Ecto neural progenitor cell (in vitro differentiated cells): Measurements from ENCODE around the gene TSBP1.

Experiments
- DNase-seq: peaks from one replicate; pipeline ENCODE4 v3.0.0-alpha.2; 2018; ENCODE audit warnings: low spot score

The TSBP1 gene, protein sequence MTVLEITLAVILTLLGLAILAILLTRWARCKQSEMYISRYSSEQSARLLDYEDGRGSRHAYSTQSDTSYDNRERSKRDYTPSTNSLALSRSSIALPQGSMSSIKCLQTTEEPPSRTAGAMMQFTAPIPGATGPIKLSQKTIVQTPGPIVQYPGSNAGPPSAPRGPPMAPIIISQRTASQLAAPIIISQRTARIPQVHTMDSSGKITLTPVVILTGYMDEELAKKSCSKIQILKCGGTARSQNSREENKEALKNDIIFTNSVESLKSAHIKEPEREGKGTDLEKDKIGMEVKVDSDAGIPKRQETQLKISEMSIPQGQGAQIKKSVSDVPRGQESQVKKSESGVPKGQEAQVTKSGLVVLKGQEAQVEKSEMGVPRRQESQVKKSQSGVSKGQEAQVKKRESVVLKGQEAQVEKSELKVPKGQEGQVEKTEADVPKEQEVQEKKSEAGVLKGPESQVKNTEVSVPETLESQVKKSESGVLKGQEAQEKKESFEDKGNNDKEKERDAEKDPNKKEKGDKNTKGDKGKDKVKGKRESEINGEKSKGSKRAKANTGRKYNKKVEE

DNA sequence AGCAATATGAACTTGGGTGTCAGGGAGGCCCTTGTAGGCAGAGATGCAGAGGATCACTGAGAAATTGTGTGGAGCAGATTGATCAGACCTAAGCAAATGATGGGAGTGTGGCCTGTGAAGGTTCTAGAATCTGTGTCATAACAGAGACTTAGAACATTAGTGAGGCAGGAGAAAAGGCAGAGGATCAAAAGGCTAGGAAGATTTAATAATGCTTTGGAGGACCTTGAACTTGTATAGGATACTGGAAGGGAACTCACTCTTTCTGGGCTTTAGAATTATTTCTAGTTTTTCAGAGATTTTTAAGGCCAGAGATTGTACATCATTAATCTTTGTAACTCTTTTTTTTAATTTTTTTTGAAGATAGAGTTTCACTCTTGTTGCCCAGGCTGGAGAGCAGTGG is at the start of gene TSBP1:
TSS of gene TSBP1 (minus strand) at position 101 of the 400 bp plus-strand sequence. CDS start 197 bp downstream, outside the sequence.
- no peak for DNase-seq

DNA sequence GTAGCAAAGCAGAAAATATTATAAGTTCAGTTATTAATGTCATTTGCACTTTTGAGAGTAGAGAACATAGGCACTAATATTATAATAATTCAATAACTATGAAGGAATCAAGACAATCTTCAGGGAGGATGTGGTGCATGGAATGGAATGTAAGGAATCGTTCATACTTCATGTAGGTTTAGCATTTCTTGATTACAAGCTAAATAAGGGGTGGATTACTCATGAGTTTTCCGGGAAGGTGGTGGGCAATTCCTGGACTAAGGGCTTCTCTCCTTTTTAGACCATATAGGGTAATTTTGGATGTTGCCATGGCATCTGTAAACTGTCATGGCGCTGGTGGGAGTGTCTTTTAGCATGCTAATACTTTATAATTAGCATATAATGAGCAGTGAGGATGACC is 44.3 kb upstream of the TSBP1 start:
- no peak for DNase-seq

DNA sequence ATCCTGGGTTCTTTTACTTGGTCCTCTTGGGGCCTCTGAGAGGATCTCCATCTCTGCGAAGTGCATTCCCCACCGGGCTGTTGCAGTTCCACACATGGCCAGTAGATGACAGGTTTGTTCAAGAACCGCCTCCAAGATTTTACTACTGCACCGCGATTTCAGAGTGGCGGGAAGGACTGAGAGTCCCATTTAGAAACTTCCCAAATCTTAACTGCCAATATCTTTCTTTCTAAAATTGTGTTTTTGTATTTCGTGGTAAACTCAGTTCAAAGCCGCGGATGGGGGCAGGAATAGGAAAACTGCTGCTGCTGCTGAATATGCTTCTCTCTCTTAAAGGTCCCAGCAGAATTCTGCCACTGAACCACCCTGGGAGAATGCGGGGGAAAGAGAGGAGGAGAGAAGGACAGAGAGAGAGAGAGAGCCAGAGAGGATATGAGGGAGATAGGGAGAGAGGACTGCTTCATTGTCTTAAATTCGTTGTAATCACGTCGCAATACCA is 43.9 kb upstream of the TSBP1 start:
- peak; percentile 82 for DNase-seq

DNA sequence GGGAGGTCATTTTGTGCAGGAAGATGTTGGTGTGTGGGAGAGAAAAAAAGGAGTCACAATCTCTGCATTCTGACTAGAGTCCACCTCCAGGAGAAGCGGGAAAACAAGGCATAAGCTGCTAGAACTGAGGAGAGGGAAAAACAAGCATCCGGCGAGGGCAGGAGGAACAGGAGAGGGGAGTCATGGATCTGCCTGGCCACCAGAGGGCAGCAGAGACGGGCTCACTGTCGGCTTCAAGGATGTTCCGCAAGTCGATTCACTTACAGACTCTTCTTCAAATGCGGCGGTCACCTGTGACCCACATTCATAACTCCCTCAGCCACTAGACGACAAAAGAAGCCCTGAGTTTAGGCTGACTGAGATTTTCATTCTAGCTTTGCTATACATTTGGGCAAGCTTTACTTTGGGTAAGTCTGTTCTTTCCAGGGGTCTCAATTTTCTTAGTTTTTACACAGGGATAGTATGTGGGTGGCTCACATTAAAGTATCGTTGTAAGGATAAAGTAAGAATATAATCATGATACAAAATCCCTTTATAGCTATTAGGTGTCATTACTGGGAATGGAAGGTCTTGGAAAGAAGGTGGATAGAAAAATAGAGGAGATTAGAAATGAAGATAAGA is 41.8 kb upstream of the TSBP1 start:
- DNase-seq: peak; percentile 86

DNA sequence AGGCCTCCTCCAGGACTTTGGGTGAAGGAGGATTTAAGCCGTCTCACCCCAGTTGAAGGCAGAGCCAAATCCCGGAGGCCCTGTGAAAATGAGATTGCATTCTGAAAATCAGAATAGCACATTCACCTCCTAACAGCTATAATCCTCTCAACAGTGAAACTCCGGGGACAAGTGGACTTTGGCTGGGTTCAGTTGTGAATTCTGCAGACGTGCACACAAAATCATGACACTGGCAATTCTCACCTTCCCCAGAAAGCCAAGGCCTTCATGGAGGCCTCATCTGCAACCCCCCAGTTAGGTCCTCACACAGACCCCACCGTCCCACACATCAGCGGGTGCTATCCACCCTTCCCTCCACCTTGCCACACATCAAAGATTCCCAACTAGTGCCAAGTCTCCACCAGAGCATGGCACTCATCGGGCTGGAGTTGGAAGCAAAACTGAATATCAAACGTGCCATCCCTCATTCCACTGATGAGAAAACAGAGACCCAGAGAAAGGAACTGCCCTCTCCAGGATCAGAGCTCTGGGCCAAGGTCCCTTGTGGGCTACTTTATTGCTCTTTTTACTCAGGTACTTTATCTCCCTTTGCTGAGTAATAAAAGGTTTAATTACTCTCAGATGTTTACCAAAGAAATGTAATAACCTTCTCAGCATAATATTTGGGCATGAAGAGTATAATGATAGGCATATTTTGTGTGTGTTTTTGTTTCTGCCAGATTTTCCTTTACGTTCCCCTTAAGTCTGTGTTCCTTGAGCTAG is 40.0 kb upstream of the TSBP1 start:
- no peak for DNase-seq

DNA sequence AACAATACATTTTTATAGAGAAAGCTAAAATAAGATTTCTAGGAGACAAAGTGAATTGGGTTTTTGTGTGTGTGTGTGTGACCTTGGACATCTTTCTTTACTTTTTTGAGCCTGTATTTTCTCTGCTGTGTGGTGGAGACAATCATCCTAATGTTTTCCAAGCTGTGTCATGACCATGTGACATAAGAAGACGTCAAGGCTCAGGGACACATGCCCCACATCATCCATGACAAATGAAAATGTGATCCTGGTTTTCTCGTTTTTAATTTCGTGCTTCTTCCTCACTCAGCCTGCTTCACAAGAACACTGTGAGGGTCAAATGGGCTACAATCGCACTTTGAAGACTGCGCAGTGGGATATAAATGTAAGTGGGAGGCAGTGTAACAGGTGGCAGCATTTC is 39.2 kb upstream of the TSBP1 start:
- no peak for DNase-seq

DNA sequence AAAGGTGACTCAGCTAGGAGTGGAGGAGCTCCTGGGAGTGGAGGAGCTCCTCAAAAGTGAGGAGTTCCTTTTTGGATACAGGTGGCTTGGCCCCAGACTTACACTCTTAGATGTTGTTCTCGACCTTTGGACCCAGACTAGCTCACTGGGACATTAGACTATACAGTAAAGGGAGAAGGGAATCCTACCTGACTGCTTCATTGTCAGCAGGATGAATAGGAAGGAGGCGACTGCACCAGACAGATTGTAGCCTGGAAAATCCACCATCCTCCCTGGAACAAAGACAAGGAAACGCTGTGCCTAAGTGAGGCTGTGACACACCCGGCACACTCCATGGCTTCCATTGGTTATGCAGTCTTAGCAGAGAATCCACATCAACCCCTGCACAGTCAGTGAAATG is 35.2 kb upstream of the TSBP1 start, which contains the start of gene BTNL2:
TSS of gene BTNL2 (minus strand) at position 325 of the 400 bp plus-strand sequence. CDS start at position 267, 58 bp downstream.
- DNase-seq: no peak

DNA sequence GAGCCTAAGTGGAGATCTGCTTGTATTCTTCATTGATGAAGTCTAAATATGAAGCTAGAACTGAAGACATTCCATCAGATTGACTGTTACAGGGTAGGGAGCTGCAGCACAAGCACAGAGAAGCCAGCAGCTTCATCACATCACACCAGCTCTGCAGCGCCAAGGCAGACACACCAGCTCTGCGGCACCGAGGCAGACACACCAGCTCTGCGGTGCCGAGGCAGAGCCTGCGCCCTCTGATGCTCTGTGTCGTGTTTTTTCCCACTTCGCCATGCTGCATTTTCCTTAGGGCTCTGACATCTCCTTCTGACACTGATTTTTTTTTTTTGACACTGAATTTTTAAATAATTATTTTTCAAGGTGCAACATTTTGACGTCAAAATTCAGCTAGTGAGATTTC is 34.5 kb upstream of the TSBP1 start:
- DNase-seq: no peak

DNA sequence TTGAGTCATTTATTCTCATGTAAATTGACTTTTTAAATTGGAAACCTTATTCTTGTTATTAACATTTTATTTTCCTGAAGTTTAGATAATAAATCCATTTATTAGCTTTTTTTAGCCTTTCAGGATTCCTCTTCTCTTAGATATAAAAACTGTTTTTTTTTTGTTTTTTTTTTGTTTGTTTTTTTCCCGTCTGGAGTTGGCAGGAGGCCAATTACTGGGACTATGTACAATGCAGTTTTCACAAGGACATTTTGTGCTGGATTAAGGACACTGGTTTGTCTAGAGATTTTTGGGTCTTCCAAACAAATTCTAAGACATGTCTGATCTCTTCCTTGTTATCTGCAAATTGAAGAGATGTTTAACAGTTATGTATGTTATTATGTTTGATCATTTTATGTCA is 34.0 kb upstream of the TSBP1 start:
- no peak for DNase-seq

DNA sequence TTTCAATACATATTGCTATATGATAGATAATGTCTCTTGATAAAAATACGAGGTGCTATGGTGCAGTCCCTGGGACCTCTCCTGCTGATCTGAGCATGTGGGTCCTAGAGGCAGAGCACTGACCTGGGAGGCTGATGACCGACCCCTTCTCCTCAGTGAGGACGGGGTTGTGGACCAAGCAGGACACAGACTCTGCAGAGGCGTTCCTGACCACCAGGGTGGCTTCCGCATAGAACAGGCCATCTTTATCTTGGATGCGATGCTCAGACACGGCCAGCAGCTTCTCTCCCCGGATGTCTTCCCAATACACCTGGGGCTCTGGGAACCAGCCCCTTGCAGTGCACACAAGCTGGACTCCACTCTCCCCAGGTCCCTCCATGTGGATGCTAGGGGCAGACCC is 31.1 kb upstream of the TSBP1 start:
- DNase-seq: no peak

DNA sequence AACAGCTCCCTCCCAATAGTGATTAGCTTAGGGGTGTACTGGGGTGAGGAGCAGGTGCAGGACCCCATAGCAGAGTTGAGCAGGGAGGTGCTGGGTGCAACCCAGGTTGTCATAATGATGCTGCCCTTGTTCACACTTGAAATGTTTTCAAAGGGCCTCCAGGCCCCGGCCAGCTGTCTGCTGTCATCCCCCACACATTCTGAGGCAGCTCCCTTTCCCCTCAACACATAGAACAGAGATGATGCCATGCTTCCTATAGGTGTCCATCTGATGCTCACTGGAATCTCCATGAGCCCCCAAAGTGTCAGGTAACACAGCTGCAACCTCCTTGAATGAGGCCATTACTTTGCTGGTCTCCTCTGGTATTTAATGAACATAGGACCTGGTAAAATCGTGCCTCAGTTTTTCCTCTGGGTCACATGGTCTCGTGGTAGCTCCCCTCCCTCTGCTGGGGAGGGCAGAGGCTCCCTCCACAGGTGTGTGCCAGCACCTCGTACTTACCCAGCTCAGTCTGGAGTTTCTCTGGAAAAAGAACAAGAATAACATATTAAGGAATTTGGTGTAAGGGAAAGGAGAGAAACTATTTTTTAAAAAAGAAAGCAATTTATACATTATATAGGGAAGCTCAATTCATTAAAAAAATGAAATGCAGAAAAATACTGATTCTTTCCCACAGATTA is 29.7 kb upstream of the TSBP1 start:
- no peak for DNase-seq

DNA sequence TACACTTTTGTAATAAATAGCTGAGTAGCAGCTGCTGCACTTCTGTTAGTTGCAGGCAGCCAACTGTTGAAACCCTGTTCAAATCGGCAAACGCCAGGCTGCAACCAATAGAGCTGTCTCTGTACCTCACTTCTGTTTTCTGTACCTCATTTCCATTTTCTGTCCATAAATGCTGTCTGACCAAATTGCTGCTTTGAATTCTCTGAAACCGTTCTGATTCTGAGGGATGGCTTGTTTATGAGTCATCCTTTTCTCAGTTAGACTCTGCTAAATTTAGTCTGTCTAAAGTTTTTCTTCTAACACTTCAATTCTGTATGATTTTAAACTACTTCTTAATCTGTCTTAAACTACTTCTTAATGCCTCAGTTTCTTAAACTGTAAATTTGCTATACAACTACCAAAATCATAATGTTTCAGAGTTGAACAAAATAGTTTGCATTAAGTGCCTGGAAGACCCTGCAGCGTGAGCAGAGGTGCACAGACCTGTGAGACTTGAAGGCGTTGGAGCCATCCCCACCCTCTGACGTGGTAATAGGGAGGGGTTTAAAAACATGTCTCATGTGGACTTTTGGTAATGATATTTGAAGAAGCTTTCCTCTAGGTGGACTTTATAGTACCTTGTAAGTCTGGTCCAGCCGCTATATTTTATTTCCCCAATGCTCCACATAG is 25.7 kb upstream of the TSBP1 start:
- DNase-seq: no peak

DNA sequence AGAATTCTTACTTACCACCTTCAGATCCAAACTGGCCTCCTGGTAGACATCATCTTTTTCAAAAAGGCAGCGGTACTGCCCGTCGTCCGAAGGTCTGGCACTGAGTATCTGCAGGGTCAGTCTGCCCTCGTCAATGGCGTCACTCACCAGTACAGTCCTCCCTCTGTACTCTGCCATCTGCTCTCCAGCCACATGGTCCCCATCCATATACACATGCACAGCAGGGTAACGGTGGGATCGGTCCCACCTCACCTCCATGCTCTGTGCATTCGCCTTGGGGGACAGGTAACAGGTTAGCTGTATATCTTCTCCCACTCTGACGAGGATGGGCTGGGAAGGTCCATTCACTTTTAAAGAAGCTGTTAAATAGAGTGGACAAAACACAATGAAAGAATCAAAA is 24.3 kb upstream of the TSBP1 start:
- no peak for DNase-seq

DNA sequence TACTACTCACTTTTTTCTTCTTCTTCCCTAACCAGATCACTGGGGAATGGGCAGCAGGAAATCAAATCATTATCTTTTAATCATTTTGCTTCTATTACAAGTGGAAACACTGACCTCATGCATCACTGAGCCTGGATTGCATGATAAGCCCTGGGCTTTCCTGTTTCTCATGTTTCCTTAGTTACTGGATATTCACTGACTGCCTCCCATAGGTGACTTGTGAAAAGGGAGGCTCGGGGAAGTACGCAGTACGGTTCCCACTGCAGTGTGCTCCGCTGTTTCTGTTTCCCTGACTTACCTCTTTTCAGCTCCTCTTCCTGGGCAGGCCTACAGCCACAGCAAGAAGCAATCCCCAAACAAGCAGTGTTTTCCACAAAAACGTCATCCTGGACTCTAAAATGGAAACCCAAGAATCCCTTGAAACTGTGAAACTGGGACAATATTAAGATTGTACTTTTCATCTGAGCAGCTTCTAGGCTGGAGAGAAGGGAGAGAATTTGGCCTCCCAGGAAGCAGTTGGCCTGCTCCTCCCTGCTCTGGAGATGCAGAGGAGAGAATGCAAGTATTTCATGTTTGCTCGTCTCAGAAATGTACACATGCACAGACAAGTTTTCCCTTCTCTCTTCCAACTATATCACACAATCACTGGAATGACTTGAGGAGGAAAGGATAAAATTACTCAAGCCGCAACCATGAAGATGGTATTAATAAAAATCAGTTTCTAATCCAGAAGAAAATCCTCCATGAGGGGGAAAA is 22.1 kb upstream of the TSBP1 start:
- DNase-seq: no peak

DNA sequence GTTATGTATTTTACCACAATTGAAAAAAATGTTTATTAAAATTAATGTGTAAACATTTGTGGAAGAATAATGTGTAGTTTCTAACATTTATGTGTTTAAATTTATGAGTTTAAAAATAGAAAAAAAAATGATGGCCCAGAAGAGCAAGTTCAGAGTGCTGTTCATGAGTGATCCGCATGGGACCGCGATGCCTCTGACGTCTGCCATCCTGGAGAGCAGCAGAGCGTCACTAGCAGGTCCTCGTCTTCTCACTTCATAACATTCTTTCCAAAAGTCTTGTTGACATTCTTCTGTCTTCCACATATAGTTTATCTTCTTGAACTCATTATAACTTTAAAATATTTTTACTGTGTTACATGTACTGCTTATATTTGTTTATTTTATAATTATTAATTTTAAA is 19.8 kb upstream of the TSBP1 start:
- DNase-seq: no peak

DNA sequence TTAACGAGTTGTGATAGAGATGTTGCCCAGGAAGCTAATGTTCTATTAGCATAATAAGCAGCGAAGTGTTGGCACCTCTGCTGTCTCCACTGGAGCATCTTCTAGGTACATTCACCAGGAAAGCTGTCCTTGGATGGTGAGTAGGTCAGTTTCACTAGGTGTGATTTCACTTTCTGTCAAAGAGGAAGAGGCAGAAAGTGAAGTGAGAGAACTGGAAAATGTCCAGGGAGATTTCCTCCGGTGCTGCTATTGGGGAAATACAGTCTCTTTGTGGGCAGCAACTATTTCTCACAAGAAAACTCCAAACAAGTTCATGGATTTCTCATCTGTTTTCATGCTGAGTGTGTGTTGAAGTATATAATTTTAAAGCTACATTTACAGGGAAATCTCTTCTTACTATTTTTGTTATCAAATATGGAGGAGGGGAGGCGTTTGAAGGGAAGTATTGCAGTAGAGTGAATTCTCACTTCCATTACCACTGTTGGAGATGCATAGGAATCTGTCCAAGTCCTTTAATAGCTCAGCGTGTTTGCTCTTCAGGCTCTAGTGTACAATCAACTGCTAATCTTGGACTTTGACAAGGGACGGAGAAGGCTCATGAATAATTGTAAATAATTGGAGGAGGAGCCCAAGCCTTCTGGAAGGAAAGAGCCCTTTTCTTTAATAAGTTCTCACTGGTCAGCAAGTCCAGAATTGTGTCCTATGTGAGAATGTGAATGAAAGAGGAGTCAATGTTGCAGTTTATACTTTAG is 16.1 kb upstream of the TSBP1 start:
- DNase-seq: no peak

DNA sequence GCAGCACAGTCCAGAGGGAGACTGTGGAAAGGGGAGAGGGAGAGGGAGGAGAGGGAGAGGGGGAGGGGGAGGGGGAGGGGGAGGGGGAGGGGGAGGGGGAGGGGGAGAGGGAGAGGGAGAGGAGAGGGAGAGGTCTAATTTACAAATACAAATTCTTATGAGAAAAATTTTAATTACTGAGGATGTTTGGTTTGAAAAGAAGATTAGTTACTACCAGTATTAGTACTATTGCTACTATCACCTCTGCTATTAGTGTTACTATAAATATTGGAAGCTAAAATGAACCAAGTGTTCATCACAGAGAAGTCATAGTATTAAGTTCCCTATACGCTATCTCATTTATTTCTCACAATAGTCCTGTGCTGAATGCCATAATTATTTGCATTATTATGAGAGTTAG is 14.3 kb upstream of the TSBP1 start:
- DNase-seq: no peak

DNA sequence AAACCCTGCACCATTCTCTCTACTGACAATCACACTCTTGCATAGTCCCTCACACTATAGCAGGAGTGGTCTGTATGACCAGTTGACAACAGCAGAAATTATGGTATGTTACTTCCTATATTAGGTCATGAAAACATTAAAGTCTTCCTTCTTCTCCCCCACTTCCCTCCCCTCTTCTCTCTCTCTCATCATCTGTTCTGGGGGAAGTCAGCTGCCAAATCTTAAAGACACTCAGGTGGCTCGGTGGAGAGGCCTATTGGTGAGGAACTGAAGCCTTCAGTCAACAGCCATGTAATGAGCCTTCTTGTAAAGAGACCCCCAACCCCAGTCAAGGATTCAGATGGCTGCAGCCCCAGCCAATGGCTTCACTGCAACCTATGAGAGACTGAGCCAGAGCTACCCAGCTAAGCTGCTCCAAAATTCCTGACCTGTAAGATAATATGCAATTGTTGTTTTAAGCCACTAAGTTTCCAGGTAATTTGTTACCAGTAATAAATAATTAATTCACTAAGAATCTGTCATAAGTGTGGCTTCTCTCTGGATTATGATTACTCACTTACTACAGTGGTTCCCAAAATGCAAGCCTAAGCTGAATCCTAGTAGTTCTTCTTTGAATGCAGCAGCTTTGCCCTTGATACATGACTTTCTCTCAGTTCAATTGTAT is 11.2 kb upstream of the TSBP1 start:
- no peak for DNase-seq

DNA sequence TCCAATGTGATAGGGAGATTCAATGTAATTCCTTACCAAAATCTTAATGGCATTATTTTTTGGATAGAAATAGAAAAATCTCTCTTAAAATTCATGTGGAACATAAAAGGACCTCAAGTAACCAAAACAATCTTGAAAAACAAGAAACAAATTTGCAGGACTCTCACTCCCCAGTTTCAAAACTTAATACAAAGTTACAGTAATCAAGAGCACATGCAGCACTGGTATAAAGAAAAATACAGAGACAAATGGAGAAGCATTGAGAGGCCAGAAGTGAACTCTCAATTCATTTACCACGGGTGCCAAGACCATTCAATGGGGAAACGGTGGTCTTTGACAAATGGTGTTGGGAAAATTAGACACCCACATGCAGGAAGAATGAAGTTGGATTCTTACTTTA is 7.8 kb upstream of the TSBP1 start:
- DNase-seq: no peak
